ENCODE data around the gene TBC1D17. TPM values are rescaled to one million over a fixed set of nuclear protein-coding genes. Genes with fewer than 3 reads are reported as not detected.
A peak's percentile ranks its signal among the peaks of the same experiment; 100 is the strongest.

The TBC1D17 gene
- total RNA-seq, 3 donors from 2014 or later = 21.0 to 31.8 (median 30.4) TPM

DNA sequence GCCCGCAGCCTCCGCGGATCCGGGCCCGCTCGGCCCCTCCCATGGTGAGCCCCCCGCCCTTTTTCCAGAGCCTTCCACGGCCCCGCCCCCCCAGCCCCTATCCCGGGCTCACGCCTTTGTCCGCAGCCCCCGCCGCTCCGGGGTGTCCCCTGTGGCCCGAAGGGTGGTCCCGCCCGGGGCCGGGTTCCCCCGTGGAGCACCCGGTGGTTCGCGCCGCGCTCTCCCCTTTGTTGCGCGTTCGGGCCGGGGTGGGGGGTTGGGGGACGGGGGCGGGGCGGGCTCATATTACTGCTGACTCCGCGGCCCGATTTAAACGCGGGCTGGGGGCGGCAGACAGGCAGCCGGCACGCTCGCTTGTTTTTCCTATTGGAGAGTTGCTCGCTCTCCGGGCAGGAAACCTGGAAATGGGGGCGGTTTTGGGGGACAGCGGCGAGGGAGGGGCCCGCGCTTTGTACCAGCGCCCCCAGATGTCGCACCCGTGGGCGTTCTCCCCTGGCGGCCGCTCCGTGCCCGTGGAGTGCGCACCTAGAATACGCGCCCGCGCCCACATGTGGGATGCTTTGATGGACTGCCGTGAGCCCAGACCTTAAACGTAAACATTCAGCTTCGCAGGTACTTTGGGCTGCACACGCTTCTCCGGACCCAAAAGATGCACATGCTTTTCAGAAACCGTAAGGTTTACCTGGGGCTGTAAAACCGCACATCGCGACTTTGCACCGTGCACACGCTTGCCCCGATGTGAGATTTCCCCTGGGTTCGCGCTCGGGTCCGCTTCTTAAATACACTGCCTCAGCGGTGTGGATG lies 25.8 kb upstream of the TBC1D17 start:
- DNase-seq (ENCODE audit: low spot score in 2 of 2) = no peak
- TF ChIP-seq POLR2AphosphoS5 (IDR thresholded peaks at IDR 0.05) (no peak), POLR2A (IDR thresholded peaks at IDR 0.05) (no peak)
- TF ChIP-seq, protein P1, sequence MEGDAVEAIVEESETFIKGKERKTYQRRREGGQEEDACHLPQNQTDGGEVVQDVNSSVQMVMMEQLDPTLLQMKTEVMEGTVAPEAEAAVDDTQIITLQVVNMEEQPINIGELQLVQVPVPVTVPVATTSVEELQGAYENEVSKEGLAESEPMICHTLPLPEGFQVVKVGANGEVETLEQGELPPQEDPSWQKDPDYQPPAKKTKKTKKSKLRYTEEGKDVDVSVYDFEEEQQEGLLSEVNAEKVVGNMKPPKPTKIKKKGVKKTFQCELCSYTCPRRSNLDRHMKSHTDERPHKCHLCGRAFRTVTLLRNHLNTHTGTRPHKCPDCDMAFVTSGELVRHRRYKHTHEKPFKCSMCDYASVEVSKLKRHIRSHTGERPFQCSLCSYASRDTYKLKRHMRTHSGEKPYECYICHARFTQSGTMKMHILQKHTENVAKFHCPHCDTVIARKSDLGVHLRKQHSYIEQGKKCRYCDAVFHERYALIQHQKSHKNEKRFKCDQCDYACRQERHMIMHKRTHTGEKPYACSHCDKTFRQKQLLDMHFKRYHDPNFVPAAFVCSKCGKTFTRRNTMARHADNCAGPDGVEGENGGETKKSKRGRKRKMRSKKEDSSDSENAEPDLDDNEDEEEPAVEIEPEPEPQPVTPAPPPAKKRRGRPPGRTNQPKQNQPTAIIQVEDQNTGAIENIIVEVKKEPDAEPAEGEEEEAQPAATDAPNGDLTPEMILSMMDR (IDR thresholded peaks at IDR 0.05) = no peak
- intact Hi-C loops (cut with DNase I; ENCODE audit: low total_unique reads) = no loop called here
- peak overlapping the region; percentile 98 to 100 for H3K27ac ChIP-seq
- H3K4me3 ChIP-seq = peak overlapping the region; percentile 71 to 93 (median 83)
- no peaks in the 10 kb centered on the region for H3K27me3 ChIP-seq
- H3K4me1 ChIP-seq = peaks cover 0 to 9% of the 10 kb centered on the region in 2 donors
- H3K36me3 ChIP-seq = no peaks in the 10 kb centered on the region
- H3K9me3 ChIP-seq = no peaks in the 10 kb centered on the region

DNA sequence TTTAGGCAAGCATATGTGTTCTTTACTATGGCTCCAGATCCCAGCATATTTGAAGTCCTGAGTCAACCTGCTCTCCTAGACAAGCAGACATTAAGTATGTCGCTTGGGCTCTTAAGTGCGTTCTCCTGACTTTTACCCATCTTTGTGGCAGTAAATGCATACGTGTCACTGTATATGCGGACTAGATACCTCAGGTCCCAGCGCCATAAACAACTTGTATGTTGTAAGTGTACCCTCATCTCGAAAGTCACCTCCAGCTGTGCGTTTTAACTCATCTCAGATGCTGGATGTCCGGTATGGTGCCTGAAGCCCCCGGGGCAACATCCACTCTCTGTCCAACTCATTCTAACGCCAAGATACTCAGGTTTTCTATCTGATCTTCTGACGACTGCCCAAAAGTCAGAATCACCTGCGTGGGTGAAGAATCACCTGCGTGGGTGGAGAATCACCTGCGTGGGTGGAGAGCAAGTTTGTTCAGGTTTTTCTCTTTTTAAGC lies 24.8 kb upstream of the TBC1D17 start:
- intact Hi-C loops (cut with DNase I; ENCODE audit: low total_unique reads) = no loop called here
- Histone ChIP-seq H3K4me1 (peaks cover 0 to 9% of the 10 kb centered on the region in 2 donors), H3K27ac (no peak overlapping the region), H3K9me3 (no peaks in the 10 kb centered on the region), H3K4me3 (peak overlapping the region; percentile 71 to 93 (median 83)), H3K27me3 (no peaks in the 10 kb centered on the region), H3K36me3 (no peaks in the 10 kb centered on the region)
- no peak for DNase-seq (ENCODE audit: low spot score in 2 of 2)
- TF ChIP-seq POLR2AphosphoS5 (IDR thresholded peaks at IDR 0.05) = no peak
- TF ChIP-seq POLR2A (IDR thresholded peaks at IDR 0.05) = no peak
- TF ChIP-seq, protein P1 (IDR thresholded peaks at IDR 0.05) = no peak

DNA sequence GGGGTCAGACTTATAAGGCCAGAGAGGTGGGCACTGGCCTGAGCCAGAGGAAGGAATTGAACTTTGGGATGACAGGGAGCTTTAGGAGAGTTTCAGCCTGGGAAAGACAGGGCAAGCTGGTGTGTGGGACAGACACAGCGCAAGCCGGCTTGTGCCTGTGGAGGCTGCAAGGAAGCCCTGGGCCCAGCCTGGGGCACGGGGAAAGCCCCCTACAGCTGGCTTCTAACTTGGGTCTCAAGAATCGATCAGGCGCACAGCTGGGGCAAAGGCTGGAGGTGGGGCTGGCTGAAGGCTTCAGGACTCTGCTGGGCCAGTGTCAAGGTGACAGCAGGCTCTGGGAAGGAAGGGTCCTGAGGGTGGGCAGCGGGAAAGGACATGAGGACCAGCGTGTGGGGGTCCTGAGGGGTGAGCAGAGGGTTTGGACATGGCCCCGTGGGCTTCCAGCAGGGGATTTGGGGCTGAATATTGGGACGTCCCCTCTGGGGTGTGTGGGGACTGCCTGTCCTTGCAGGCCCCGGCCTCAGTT lies 23.6 kb upstream of the TBC1D17 start:
- Histone ChIP-seq H3K27ac (peak overlapping the region; percentile 45 to 50), H3K4me1 (peaks cover 0 to 9% of the 10 kb centered on the region in 2 donors), H3K36me3 (peaks cover 3% of the 10 kb centered on the region), H3K9me3 (no peaks in the 10 kb centered on the region), H3K27me3 (no peaks in the 10 kb centered on the region), H3K4me3 (no peak overlapping the region)
- TF ChIP-seq POLR2AphosphoS5 (IDR thresholded peaks at IDR 0.05) (no peak), POLR2A (IDR thresholded peaks at IDR 0.05) (no peak)
- TF ChIP-seq, protein P1 (IDR thresholded peaks at IDR 0.05) = no peak
- no peak for DNase-seq (ENCODE audit: low spot score in 2 of 2)
- intact Hi-C loops (cut with DNase I; ENCODE audit: low total_unique reads) = no loop called here

DNA sequence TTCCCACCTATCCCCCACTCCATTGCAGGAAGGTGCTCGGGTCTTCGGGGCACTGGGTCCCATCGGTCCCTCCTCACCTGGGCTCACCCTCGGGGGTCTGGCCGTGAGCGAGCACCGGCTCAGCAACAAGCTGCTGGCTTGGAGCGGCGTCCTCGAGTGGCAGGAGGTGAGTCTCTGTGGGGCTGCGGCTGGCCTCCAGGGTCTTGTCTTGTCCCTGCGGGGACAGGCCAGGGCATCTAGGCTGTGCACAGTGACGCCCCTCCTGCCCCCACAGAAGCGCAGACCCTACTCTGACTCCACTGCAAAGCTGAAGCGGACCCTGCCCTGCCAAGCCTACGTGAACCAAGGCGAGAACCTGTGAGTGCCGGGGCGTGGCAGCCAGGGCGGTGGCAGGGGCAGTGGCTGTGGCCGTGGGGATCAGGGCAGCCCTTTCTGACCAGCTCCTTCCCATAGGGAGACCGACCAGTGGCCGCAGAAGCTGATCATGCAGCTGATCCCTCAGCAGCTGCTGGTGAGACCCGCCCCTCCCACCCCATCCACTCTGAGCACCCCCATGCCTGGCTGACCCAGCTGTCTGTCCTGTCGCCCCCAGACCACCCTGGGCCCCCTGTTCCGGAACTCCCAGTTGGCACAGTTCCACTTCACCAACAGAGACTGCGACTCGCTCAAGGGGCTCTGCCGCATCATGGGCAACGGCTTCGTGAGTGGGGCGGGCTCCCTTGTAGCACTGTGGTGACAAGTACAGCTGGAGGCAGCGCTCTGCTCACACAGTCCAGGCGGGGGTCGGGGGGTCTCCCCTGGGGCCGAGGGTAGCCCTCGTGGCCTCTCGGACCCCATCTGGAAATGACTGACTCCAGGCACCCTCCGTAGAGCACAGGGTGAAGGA lies 22.9 kb upstream of the TBC1D17 start:
- Histone ChIP-seq H3K36me3 (peaks cover 3% of the 10 kb centered on the region), H3K9me3 (no peaks in the 10 kb centered on the region)
- intact Hi-C loops (cut with DNase I; ENCODE audit: low total_unique reads) = no loop called here

More for the DNA sequence above, 22.9 kb upstream of the TBC1D17 start:
- no peak overlapping the region for H3K4me3 ChIP-seq
- no peaks in the 10 kb centered on the region for H3K27me3 ChIP-seq
- no peak for DNase-seq (ENCODE audit: low spot score in 2 of 2)
- no peak for TF ChIP-seq POLR2AphosphoS5 (IDR thresholded peaks at IDR 0.05)
- TF ChIP-seq POLR2A (IDR thresholded peaks at IDR 0.05) = no peak
- TF ChIP-seq, protein P1 (IDR thresholded peaks at IDR 0.05) = no peak
- peak overlapping the region; percentile 45 to 50 for H3K27ac ChIP-seq
- peaks cover 0 to 9% of the 10 kb centered on the region in 2 donors for H3K4me1 ChIP-seq

Measured in breast epithelium (tissue), 4 donors.